Measurements from ENCODE around the gene PIN1. TPM values are rescaled to one million over a fixed set of nuclear protein-coding genes. Genes with fewer than 3 reads are reported as not detected.
A peak's percentile ranks its signal among the peaks of the same experiment; 100 is the strongest.

PIN1 gene
- total RNA-seq, 1 experiment from 2014 or later = 61.4 TPM

DNA sequence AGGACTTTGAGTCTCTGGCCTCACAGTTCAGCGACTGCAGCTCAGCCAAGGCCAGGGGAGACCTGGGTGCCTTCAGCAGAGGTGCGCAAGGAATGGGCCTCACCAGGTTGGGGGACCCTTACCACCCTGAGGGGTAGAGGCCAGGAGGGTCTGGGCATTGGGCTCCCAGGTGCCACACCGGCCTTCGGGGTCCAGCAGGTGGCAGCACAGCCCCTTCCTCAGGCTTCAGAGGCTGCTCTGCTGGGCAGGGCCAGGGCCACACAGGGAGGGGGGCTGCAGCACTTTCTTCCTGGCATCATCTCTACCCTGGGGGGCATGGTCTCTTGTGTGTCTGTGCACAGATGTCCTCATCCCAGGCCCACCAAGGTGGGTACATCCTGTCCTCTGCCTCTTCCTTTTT is 12.9 kb downstream of the PIN1 start:
- CTCF ChIA-PET = interaction anchor here (0.9 to 1.0 kb wide), 2 partner anchors 13 to 16 kb away, joined by 3 to 5 read pairs; partner anchors contain the start of gene PIN1
- TF ChIP-seq, protein P1, sequence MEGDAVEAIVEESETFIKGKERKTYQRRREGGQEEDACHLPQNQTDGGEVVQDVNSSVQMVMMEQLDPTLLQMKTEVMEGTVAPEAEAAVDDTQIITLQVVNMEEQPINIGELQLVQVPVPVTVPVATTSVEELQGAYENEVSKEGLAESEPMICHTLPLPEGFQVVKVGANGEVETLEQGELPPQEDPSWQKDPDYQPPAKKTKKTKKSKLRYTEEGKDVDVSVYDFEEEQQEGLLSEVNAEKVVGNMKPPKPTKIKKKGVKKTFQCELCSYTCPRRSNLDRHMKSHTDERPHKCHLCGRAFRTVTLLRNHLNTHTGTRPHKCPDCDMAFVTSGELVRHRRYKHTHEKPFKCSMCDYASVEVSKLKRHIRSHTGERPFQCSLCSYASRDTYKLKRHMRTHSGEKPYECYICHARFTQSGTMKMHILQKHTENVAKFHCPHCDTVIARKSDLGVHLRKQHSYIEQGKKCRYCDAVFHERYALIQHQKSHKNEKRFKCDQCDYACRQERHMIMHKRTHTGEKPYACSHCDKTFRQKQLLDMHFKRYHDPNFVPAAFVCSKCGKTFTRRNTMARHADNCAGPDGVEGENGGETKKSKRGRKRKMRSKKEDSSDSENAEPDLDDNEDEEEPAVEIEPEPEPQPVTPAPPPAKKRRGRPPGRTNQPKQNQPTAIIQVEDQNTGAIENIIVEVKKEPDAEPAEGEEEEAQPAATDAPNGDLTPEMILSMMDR (IDR thresholded peaks at IDR 0.05; ENCODE audit: unreplicated experiment) = peak; percentile 56
- no peaks in the 10 kb centered on the region for H3K9me3 Mint-ChIP-seq (ENCODE audit: unreplicated experiment)
- H3K27ac Mint-ChIP-seq (ENCODE audit: low read depth, unreplicated experiment) = no peak overlapping the region
- POLR2A ChIA-PET = no interaction called here
- intact Hi-C loops (cut with micrococcal nuclease) = loop anchor here (1.0 kb wide), 1 partner anchor 66 kb away; no protein-coding TSS in a partner anchor
- no peaks in the 10 kb centered on the region for H3K27me3 Mint-ChIP-seq (ENCODE audit: insufficient read depth, unreplicated experiment)
- no peak for DNase-seq (ENCODE audit: unreplicated experiment)
- peaks cover 29% of the 10 kb centered on the region for H3K36me3 Mint-ChIP-seq (ENCODE audit: insufficient read depth, unreplicated experiment)
- H3K4me1 Mint-ChIP-seq (ENCODE audit: insufficient read depth, unreplicated experiment) = peaks cover 14% of the 10 kb centered on the region
- no TSS peak for BruUV-seq (replicated peaks)
- no peak overlapping the region for H3K4me3 Mint-ChIP-seq (ENCODE audit: unreplicated experiment)

DNA sequence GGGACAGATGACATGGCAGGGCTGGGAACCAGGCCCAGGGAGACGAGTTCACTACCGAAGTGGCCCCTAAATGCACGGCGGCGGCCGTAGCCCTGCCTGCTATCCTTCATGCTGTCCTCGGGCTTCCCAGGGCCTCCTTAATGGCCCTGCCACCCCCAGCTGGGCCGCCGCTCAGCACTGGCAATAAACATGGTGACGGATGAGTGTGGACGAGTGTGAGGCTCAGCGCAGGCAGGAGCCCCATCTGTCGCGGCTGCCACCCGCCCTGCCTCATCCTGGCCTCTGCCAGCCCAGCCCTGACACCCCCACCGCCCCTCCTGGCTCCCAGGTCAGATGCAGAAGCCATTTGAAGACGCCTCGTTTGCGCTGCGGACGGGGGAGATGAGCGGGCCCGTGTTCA is 13.6 kb downstream of the PIN1 start:
- Mint-ChIP-seq H3K4me1 (ENCODE audit: insufficient read depth, unreplicated experiment) (peaks cover 14% of the 10 kb centered on the region), H3K27ac (ENCODE audit: low read depth, unreplicated experiment) (no peak overlapping the region), H3K27me3 (ENCODE audit: insufficient read depth, unreplicated experiment) (no peaks in the 10 kb centered on the region), H3K4me3 (ENCODE audit: unreplicated experiment) (no peak overlapping the region), H3K9me3 (ENCODE audit: unreplicated experiment) (no peaks in the 10 kb centered on the region), H3K36me3 (ENCODE audit: insufficient read depth, unreplicated experiment) (peaks cover 22% of the 10 kb centered on the region)
- ChIA-PET CTCF (interaction anchor here (1.1 kb wide), 1 partner anchor 22 kb away, joined by 6 read pairs; no protein-coding TSS in a partner anchor), POLR2A (no interaction called here)
- no TSS peak for BruUV-seq (replicated peaks)
- TF ChIP-seq, protein P1 (IDR thresholded peaks at IDR 0.05; ENCODE audit: unreplicated experiment) = no peak
- intact Hi-C loops (cut with micrococcal nuclease) = loop anchor here (1.0 kb wide), 1 partner anchor 66 kb away; no protein-coding TSS in a partner anchor
- DNase-seq (ENCODE audit: unreplicated experiment) = no peak

DNA sequence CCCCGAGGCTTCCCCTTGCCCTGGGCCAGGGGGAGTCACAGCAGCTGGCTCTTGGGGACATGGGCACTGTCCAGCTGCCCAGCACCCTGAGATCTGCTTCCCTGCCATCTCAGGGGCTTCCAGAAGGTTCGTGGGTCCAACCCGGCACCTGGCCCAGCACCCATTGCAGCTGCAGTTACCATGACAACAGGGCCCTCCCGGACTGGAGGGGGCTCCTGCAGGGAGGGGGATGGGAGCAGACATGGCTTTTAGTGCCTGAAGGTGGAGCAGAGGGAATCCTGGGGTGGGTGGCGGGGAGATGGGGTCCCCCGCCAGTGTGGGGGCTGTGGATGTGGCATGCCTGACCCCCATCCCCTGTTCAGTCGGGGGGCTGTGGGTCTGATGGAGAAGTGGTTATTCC is 14.7 kb downstream of the PIN1 start:
- peaks cover 14% of the 10 kb centered on the region for H3K4me1 Mint-ChIP-seq (ENCODE audit: insufficient read depth, unreplicated experiment)
- TF ChIP-seq, protein P1 (IDR thresholded peaks at IDR 0.05; ENCODE audit: unreplicated experiment) = no peak

DNA sequence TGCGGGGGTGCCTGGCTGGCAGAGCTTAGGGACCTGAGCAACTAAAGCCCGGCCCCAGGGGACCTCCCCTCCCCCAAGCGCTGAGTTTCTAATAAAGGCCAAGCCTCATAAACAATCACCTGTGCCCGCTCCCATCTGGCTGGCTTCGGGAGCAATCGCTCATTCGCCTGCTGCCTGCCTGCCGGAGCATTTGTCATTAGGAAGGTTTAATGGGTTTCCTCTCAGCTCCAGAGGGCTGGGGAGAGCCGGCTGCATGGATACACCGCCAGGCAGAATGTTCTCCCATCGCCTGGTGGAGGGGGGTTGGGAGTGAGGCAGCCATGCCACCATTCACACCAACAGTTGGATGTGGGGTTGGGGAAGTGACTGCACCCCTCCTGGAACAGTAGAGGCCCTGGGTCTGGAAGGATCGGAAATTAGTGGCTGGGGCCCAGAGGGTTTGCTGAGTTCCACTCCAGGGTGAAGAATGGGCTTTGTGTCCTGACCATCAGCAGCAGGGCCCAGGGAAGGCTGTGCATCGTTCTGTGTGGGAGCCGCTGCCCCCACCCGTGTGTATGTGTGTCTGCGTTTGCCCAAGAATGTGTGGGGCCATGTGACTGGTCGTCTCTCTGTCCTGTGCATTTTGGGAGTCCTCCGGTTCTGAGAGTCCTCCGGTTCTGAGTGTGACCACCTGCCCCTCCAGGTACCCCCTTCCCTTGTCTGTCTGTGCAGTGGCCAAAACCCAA is 15.3 kb downstream of the PIN1 start:
- peaks cover 14% of the 10 kb centered on the region for H3K4me1 Mint-ChIP-seq (ENCODE audit: insufficient read depth, unreplicated experiment)

More for the DNA sequence above, 14.7 kb downstream of the PIN1 start:
- no peaks in the 10 kb centered on the region for H3K27me3 Mint-ChIP-seq (ENCODE audit: insufficient read depth, unreplicated experiment)
- no peak overlapping the region for H3K4me3 Mint-ChIP-seq (ENCODE audit: unreplicated experiment)
- ChIA-PET CTCF (interaction anchor here (0.6 kb wide), 2 partner anchors 11 to 56 kb away, joined by 3 read pairs; no protein-coding TSS in a partner anchor), POLR2A (no interaction called here)
- H3K9me3 Mint-ChIP-seq (ENCODE audit: unreplicated experiment) = no peaks in the 10 kb centered on the region
- no peak for DNase-seq (ENCODE audit: unreplicated experiment)
- H3K27ac Mint-ChIP-seq (ENCODE audit: low read depth, unreplicated experiment) = no peak overlapping the region
- intact Hi-C loops (cut with micrococcal nuclease) = no loop called here
- no TSS peak for BruUV-seq (replicated peaks)
- peaks cover 12% of the 10 kb centered on the region for H3K36me3 Mint-ChIP-seq (ENCODE audit: insufficient read depth, unreplicated experiment)

More for the DNA sequence above, 15.3 kb downstream of the PIN1 start:
- intact Hi-C loops (cut with micrococcal nuclease) = no loop called here
- TF ChIP-seq, protein P1 (IDR thresholded peaks at IDR 0.05; ENCODE audit: unreplicated experiment) = no peak
- no peak for DNase-seq (ENCODE audit: unreplicated experiment)
- H3K27ac Mint-ChIP-seq (ENCODE audit: low read depth, unreplicated experiment) = no peak overlapping the region
- no peak overlapping the region for H3K4me3 Mint-ChIP-seq (ENCODE audit: unreplicated experiment)
- no peaks in the 10 kb centered on the region for H3K27me3 Mint-ChIP-seq (ENCODE audit: insufficient read depth, unreplicated experiment)
- POLR2A ChIA-PET = no interaction called here
- CTCF ChIA-PET = no interaction called here
- no TSS peak for BruUV-seq (replicated peaks)
- H3K9me3 Mint-ChIP-seq (ENCODE audit: unreplicated experiment) = no peaks in the 10 kb centered on the region
- peaks cover 9% of the 10 kb centered on the region for H3K36me3 Mint-ChIP-seq (ENCODE audit: insufficient read depth, unreplicated experiment)

All from MCF 10A (cell line).